Measurements from ENCODE around the gene ATP1A4. TPM values are rescaled to one million over a fixed set of nuclear protein-coding genes. Genes with fewer than 3 reads are reported as not detected.

ATP1A4 gene
- total and polyA plus RNA-seq, 2 donors from 2014 or later = 0.19 TPM; not detected in 1

DNA sequence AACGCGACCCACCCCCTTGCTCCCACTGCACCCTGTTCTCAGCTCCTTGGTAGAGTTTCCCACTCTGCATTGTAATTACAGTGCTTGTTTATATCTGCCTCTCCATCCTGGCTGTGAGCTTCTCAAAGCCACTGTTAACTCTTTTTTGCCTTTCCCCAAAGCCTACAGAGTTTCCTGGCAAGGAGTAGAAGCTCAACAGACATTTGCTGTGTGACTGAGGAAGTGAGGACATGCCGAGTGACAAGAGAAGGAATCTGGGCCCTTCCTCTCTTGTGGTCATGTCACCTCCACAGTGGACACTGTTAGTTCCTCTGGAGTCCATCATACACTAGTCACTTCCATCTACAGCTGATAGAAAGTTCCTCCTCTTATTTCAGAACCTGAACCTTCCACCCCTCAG is 46.9 kb upstream of the ATP1A4 start:
- Histone ChIP-seq H3K27ac (ENCODE audit: low read depth in 2 of 2, low read length in 2 of 2) (no peak overlapping the region), H3K9me3 (ENCODE audit: control insufficient read depth in 2 of 3, insufficient read depth in 1 of 3, low read length in 3 of 3) (no peaks in the 10 kb centered on the region), H3K27me3 (ENCODE audit: control insufficient read depth, insufficient read depth, low read length) (no peaks in the 10 kb centered on the region), H3K36me3 (ENCODE audit: control insufficient read depth in 2 of 3, insufficient read depth in 3 of 3, low read length in 3 of 3) (no peaks in the 10 kb centered on the region), H3K4me3 (ENCODE audit: low read length in 3 of 3) (no peak overlapping the region), H3K4me1 (ENCODE audit: control insufficient read depth in 2 of 3, insufficient read depth in 2 of 3, low read depth in 1 of 3, low read length in 3 of 3) (peaks cover 0 to 7% (median 5%) of the 10 kb centered on the region in 3 donors), H3K9ac (ENCODE audit: low read length in 3 of 3) (no peak overlapping the region)
- FAIRE-seq (no peak), DNase-seq (no peak)
- TF ChIP-seq, protein P1, sequence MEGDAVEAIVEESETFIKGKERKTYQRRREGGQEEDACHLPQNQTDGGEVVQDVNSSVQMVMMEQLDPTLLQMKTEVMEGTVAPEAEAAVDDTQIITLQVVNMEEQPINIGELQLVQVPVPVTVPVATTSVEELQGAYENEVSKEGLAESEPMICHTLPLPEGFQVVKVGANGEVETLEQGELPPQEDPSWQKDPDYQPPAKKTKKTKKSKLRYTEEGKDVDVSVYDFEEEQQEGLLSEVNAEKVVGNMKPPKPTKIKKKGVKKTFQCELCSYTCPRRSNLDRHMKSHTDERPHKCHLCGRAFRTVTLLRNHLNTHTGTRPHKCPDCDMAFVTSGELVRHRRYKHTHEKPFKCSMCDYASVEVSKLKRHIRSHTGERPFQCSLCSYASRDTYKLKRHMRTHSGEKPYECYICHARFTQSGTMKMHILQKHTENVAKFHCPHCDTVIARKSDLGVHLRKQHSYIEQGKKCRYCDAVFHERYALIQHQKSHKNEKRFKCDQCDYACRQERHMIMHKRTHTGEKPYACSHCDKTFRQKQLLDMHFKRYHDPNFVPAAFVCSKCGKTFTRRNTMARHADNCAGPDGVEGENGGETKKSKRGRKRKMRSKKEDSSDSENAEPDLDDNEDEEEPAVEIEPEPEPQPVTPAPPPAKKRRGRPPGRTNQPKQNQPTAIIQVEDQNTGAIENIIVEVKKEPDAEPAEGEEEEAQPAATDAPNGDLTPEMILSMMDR (IDR thresholded peaks at IDR 0.05; ENCODE audit: borderline replicate concordance, extremely low read depth, insufficient read depth) = no peak
- intact Hi-C loops (cut with DNase I) = no loop called here

GRCh38 chr1:160105155-160105554 is 46.2 kb upstream of the ATP1A4 start:
- Histone ChIP-seq H3K27me3 (ENCODE audit: control insufficient read depth, insufficient read depth, low read length) (no peaks in the 10 kb centered on the region), H3K27ac (ENCODE audit: low read depth in 2 of 2, low read length in 2 of 2) (no peak overlapping the region), H3K9ac (ENCODE audit: low read length in 3 of 3) (no peak overlapping the region), H3K36me3 (ENCODE audit: control insufficient read depth in 2 of 3, insufficient read depth in 3 of 3, low read length in 3 of 3) (no peaks in the 10 kb centered on the region), H3K9me3 (ENCODE audit: control insufficient read depth in 2 of 3, insufficient read depth in 1 of 3, low read length in 3 of 3) (no peaks in the 10 kb centered on the region), H3K4me1 (ENCODE audit: control insufficient read depth in 2 of 3, insufficient read depth in 2 of 3, low read depth in 1 of 3, low read length in 3 of 3) (peaks cover 0 to 7% (median 5%) of the 10 kb centered on the region in 3 donors), H3K4me3 (ENCODE audit: low read length in 3 of 3) (no peak overlapping the region)
- intact Hi-C loops (cut with DNase I) = no loop called here
- TF ChIP-seq, protein P1 (IDR thresholded peaks at IDR 0.05; ENCODE audit: borderline replicate concordance, extremely low read depth, insufficient read depth) = no peak
- no peak for DNase-seq
- no peak for FAIRE-seq

GRCh38 chr1:160107512-160107911 is 43.9 kb upstream of the ATP1A4 start:
- intact Hi-C loops (cut with DNase I) = no loop called here

More at GRCh38 chr1:160107512-160107911, 43.9 kb upstream of the ATP1A4 start:
- Histone ChIP-seq H3K27me3 (ENCODE audit: control insufficient read depth, insufficient read depth, low read length) (no peaks in the 10 kb centered on the region), H3K9ac (ENCODE audit: low read length in 3 of 3) (no peak overlapping the region), H3K9me3 (ENCODE audit: control insufficient read depth in 2 of 3, insufficient read depth in 1 of 3, low read length in 3 of 3) (no peaks in the 10 kb centered on the region), H3K4me1 (ENCODE audit: control insufficient read depth in 2 of 3, insufficient read depth in 2 of 3, low read depth in 1 of 3, low read length in 3 of 3) (no peaks in the 10 kb centered on the region), H3K4me3 (ENCODE audit: low read length in 3 of 3) (no peak overlapping the region), H3K36me3 (ENCODE audit: control insufficient read depth in 2 of 3, insufficient read depth in 3 of 3, low read length in 3 of 3) (no peaks in the 10 kb centered on the region), H3K27ac (ENCODE audit: low read depth in 2 of 2, low read length in 2 of 2) (no peak overlapping the region)
- FAIRE-seq (no peak), DNase-seq (no peak)
- TF ChIP-seq, protein P1 (IDR thresholded peaks at IDR 0.05; ENCODE audit: borderline replicate concordance, extremely low read depth, insufficient read depth) = no peak
